Measurements from ENCODE around the gene KIF26A. TPM values are rescaled to one million over a fixed set of nuclear protein-coding genes. Genes with fewer than 3 reads are reported as not detected.

KIF26A gene
- total RNA-seq (2014; rRNA removed) (3.1 TPM in 2 replicates), Bru-seq, nascent RNA (percentile 15 among the genes with signal in this experiment), BruChase-seq, experiment 1, labeled RNA remaining after a 6-hour chase (percentile 16 among the genes with signal in this experiment), BruChase-seq, experiment 2, labeled RNA remaining after a 2-hour chase (percentile 11 among the genes with signal in this experiment)
- long read RNA-seq, partial matches to known transcripts, result 1 of 1 reads
- long read RNA-seq, other reads (novel, unspliced or antisense), result 0 of 1 reads

DNA sequence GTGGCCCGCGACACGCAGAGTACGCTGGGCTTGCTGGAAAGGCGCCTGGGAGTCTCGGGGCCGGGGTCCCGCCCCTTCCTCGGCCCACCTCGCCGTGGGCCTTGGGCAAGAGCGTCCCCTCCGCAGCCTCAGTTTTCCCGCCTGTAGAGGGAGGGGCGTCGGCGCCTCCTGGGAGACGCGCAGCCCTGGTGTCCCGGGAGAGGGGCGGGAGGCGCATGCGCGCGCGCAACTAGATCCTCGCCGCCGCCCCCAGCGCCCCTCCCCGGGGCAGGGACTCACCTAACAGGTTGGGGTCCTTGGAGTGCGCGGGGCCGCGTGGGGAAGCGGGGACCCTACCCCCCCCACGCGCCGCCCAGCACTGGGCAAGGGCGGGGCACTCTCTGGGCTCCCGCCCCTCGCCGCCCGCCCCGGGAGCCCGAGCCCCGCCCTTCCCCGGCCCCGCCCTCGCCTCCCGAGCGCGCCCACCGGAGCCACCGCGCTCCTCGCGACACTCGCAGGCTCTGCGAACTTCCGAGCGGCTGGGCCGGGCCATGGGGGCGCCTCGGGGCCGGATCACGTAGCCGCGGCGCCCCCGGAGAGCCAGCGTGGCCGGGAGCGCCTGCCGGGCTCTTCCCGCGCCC is at the start of gene KIF26A:
KIF26A (plus strand) TSS at position 490 of the 620 bp plus-strand sequence. CDS start 136 bp downstream, outside the sequence.
- H3K27me3 ChIP-seq (ENCODE audit: low read length), result peaks cover 47% of the 10 kb centered on the region
- intact Hi-C loops (cut with micrococcal nuclease), result loop anchor here (10.0 kb wide), 1 partner anchor 507 kb away; no protein-coding TSS in a partner anchor
- DNase-seq (peak; percentile 25), ATAC-seq (peak; percentile 36)
- no peak within 1 kb of the TSS for H3K9ac ChIP-seq (ENCODE audit: low read length)
- no TSS peak for BruUV-seq (replicated peaks)
- H2AFZ ChIP-seq (ENCODE audit: low read length), result peak within 1 kb of the TSS; percentile 90
- POLR2A ChIA-PET (ENCODE audit: unreplicated experiment), result no interaction called here
- H3F3A ChIP-seq (ENCODE audit: low read length, unreplicated experiment), result no peaks in the 10 kb centered on the region
- H3K79me2 ChIP-seq (ENCODE audit: low read length), result no peaks in the 10 kb centered on the region
- peak within 1 kb of the TSS; percentile 91 for H3K4me2 ChIP-seq (ENCODE audit: low read length)
- H3K27ac ChIP-seq (ENCODE audit: low read length), result no peak within 1 kb of the TSS
- no peaks in the 10 kb centered on the region for H4K20me1 ChIP-seq (ENCODE audit: low read length)
- no peaks in the 10 kb centered on the region for H3K9me2 ChIP-seq (replicated peaks; ENCODE audit: low read length)
- no peaks in the 10 kb centered on the region for H3K36me3 ChIP-seq (ENCODE audit: low read depth, low read length)
- no peaks in the 10 kb centered on the region for H3K9me3 ChIP-seq (ENCODE audit: low read length)
- peak within 1 kb of the TSS; percentile 63 for H3K4me3 ChIP-seq (ENCODE audit: low read length)
- TF ChIP-seq EZH2phosphoT487 (IDR thresholded peaks at IDR 0.05; ENCODE audit: borderline replicate concordance, low read length), result no peak
- TF ChIP-seq, protein P1, sequence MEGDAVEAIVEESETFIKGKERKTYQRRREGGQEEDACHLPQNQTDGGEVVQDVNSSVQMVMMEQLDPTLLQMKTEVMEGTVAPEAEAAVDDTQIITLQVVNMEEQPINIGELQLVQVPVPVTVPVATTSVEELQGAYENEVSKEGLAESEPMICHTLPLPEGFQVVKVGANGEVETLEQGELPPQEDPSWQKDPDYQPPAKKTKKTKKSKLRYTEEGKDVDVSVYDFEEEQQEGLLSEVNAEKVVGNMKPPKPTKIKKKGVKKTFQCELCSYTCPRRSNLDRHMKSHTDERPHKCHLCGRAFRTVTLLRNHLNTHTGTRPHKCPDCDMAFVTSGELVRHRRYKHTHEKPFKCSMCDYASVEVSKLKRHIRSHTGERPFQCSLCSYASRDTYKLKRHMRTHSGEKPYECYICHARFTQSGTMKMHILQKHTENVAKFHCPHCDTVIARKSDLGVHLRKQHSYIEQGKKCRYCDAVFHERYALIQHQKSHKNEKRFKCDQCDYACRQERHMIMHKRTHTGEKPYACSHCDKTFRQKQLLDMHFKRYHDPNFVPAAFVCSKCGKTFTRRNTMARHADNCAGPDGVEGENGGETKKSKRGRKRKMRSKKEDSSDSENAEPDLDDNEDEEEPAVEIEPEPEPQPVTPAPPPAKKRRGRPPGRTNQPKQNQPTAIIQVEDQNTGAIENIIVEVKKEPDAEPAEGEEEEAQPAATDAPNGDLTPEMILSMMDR (conservative IDR thresholded peaks at IDR 0.05; ENCODE audit: low read depth, low read length), result no peak
- no peak for TF ChIP-seq EZH2 (IDR thresholded peaks at IDR 0.05; ENCODE audit: low read length, unreplicated experiment)
- H3K4me1 ChIP-seq (ENCODE audit: insufficient read depth, low read length), result peaks cover 5% of the 10 kb centered on the region; the same call in 1 of the 2 replicates
- CTCF ChIA-PET, result interaction anchor here (0.7 kb wide), 1 partner anchor 60 kb away, joined by 3 read pairs; no protein-coding TSS in a partner anchor

GRCh38 chr14:104090071-104090748 is 48.2 kb upstream of the KIF26A start:
- DNase-seq, result no peak
- Histone ChIP-seq H3K27ac (ENCODE audit: low read length) (no peak overlapping the region), H3K9ac (ENCODE audit: low read length) (no peak overlapping the region), H3K9me2 (replicated peaks; ENCODE audit: low read length) (no peaks in the 10 kb centered on the region), H3K4me2 (ENCODE audit: low read length) (no peak overlapping the region), H4K20me1 (ENCODE audit: low read length) (no peaks in the 10 kb centered on the region), H3K9me3 (ENCODE audit: low read length) (no peaks in the 10 kb centered on the region), H3K4me3 (ENCODE audit: low read length) (no peak overlapping the region), H3K4me1 (ENCODE audit: insufficient read depth, low read length) (no peaks in the 10 kb centered on the region), H2AFZ (ENCODE audit: low read length) (no peak overlapping the region), H3K36me3 (ENCODE audit: low read depth, low read length) (no peaks in the 10 kb centered on the region), H3K79me2 (ENCODE audit: low read length) (no peaks in the 10 kb centered on the region), H3K27me3 (ENCODE audit: low read length) (no peaks in the 10 kb centered on the region), H3F3A (ENCODE audit: low read length, unreplicated experiment) (no peaks in the 10 kb centered on the region)
- BruUV-seq (replicated peaks), result no TSS peak
- TF ChIP-seq, protein P1 (conservative IDR thresholded peaks at IDR 0.05; ENCODE audit: low read depth, low read length), result no peak
- no peak for TF ChIP-seq EZH2 (IDR thresholded peaks at IDR 0.05; ENCODE audit: low read length, unreplicated experiment)
- no peak for TF ChIP-seq EZH2phosphoT487 (IDR thresholded peaks at IDR 0.05; ENCODE audit: borderline replicate concordance, low read length)
- intact Hi-C loops (cut with micrococcal nuclease), result no loop called here
- POLR2A ChIA-PET (ENCODE audit: unreplicated experiment), result no interaction called here
- CTCF ChIA-PET, result no interaction called here
- ATAC-seq, result no peak
